SIG-M5 (cell line): ENCODE measurements around the gene HEY2.
A peak's percentile ranks its signal among the peaks of the same experiment; 100 is the strongest.
"Not testable (repeated sequence)": the region's sequence is repeated elsewhere in the genome, so short reads cannot be mapped to it uniquely, and the experiment has no call there.

Experiments
- DNase-seq: peaks from one replicate; lab custom pipeline; 2025; lab: John Stamatoyannopoulos, UW

HEY2 gene

DNA sequence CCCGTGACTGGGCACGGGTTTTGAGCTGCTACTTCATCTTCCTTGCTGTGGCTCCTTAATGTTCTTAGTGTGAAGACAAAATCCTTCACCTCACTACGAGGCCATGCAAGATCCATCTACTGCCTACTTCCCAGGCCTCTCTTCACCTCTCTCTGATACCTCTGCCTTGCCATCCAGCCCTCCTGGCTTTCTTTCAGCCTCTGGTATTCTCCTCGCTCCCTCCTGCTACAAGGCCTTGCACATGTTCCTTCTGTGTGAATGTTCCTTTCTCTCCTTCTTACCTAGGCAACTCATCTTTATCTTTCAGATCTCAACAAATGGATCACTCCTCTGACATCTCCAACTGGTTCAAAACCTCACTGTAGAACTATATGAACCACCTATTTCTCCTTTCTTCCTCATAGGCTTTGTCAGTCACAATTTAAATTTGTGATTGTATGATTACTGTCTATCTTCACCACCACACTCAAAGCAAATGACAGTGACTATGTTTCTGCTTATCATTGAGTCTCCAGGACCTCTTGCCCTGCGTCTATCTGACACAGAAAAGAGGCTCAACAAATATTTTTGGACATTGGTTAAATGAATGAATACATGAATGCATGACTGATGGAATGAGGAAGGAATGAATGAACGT, 19.8 kb downstream of the HEY2 start:
- DNase-seq, result no peak

DNA sequence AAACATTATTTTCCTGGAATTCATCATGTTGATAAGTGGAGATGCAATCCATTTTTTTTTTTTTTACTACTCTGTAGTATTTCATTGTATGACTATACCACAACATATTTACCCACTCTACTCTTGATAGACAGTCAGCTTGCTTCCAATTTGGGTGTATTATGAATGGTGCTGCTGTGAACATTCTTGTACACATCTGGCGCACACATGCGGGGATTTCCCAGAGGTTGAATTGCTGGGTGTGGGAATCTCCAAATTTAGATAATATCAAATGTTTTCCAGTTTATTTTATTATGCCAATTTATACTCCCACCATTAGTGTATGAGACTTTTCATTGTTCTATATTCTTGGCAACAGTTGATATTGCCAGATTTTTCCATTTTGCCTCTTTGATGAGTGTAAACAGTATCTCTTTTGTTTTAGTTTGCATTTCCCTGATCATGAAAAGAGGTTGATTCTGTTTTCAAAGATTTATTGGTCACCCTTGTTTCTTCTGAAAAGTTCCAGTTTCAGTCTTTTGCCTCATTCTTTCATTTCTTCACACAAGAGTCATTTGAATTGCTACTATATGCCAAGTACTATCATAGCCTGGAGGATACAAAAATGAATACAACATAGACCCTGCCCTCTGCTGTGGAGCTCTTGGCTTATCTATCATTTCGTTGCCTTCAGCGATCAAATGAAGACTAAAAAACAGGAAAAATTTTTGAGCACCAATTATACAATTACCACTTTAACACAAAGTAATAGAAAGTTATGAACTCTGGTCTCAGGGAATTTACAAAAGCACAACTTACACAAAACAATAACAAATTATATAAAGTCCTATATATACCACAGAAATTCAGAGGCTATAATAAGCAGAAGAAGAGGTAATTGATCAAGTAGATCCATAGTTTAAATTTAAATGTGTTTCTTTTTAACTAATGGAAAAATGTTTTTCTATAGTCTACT, 24.2 kb downstream of the HEY2 start:
- no peak for DNase-seq

DNA sequence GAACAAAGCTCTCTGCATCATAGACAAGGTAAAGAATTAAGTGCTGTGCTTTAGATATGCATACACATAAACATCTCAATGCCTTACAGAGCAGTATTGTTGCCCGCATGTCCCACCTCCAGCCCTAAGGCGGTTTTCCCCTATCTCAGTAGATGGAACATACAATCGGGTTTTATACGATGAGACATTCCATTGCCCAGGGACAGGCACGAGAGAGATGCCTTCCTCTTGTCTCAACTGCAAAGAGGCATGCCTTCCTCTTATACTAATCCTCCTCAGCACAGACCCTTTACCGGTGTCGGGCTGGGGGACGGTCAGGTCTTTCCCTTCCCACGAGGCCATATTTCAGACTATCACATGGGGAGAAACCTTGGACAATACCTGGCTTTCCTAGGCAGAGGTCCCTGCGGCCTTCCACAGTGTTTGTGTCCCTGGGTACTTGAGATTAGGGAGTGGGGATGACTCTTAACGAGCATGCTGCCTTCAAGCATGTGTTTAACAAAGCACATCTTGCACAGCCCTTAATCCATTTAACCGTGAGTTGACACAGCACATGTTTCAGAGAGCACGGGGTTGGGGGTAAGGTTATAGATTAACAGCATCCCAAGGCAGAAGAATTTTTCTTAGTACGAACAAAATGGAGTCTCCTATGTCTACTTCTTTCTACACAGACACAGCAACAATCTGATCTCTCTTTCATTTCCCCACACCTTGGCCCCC, 26.8 kb downstream of the HEY2 start:
- DNase-seq, result not testable (repeated sequence)

DNA sequence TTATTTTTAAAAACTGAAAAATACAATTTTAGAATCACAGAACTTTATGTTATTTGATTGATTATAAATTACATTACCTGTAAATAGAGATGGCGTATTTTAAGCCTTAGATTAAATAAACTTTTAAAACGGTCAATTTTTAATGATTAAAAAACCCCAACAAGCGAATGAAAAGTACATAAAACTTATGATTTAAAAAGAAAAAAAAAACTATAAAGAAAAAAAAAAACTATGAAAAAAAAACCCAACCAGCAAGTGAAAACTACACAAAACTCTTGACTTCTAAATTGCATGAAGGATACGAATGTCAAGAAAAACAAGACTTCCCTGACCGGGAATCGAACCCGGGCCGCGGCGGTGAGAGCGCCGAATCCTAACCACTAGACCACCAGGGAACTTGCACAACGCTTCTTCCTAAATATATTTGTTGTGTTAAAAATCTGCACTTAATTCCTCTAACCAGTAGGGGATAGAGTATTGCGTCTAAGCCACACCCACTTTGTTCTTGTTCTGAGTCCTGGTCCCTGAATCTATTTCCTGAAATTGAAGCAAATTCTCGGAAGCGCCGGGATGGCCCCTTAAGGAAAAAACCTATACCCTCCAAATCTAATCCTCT, 30.6 kb downstream of the HEY2 start:
- peak; percentile 70 for DNase-seq

DNA sequence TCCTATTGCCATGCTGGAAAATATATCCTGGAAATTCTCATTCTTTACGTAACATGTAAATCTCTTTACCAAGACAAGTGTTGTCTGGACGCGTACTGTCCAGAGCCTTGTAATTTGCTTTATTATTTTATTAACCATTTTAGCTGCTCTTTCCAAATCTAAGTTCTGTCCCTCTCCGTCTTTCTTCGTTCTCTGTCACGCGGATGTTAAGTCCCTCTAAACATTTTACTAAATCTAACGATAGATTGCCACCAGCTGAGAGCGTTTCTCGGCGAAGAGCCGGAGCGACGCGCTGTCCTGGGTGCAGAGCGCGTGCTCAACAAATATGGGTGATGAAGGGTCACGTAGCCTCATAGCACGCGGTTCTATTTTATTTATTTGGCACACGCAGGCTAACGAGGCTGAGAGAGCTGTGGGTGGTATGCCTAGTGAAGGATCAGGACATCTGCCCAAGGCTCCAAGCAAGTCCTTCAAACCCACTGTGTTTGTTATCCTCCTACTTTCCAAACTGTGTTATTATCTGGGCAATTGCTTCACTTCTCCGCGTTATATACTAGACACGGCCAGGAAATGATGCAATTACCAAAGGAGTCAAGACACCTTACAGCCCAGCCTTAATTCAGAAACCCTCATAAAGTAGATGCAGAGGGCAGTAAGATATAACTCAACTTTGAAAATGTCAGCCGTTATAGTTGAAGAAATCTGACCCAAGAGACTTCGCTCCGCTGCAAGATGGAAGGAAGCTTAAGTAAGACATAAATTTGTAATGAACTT, 31.3 kb downstream of the HEY2 start:
- peak; percentile 30 for DNase-seq

DNA sequence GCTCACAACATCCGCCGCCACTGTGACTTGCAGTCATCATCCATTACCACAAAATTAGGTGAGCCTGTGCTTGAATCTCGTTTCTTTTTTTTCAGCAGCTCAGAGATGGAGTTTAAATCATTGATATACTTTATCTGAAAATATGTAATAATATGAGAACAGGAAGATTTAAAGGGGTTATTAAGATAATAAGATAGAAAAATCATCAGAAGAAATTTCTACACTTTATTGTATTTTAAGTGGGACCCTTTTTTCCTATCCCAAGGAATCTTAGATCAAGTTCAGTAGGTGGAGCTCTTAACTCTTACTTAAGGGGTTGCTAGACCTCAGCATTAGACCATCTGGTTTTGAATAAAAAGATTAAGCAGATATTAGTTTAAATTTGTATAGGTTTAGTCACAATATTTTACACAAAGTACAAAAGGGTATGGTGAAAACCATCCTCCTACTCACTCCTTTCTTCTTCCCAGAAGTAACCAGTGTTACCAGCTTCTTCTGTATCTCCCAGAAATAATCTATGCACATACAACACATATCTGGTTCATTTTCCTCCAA, 32.0 kb downstream of the HEY2 start:
- no peak for DNase-seq

DNA sequence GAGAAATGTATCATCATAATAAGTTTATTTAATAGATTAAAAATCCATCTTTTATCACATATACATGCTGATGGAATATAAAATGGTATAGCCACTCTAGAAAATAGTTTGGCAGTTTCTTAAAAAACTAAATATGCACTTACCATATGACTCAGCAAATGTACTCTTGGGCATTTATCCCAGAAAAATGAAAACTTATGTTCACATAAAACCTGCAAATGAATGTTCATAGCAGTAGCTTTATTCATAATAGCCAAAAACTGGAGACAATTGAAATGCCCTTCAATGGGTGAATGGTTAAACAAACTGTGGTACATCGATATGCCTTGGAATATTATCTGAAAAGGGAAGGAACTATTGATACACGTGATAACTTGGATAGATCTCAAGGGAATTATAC, 34.9 kb downstream of the HEY2 start:
- DNase-seq, result no peak

DNA sequence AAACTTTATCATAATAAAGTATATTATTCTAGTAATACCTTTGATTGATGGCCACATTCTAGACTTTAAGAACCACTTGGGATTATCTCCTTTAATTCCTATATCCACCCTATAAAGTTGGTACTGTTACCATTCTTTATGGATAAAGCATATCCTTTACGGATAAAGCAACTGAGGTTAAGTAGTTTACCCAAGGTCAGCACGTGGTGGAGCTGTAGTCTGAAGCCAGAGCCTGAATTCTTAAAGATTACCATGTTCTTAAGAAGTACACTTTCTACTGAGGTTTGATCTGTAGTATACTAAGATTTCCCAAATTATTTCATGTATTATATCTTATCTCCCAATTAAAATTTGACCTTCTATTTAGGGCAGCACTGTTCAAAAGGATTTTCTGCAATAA, 38.4 kb downstream of the HEY2 start:
- no peak for DNase-seq

DNA sequence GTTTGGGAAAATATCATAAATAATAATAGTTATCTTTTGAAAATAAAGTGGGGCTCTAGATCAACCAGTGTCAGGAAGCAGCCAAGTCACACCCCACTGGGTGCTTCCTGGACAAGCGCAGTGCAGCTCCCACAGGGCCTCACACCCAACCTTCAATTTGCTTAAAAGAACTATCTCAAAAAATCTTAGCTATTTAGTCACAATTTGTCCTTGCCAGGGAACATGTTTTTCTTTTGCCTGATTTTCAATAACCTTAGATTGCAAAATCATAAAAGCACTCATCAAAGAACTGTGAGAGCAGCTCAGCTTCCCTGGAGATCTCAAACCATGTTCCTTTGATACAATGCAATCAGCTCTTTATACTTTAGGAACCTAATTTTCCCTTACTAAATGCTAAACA, 39.7 kb downstream of the HEY2 start:
- no peak for DNase-seq

DNA sequence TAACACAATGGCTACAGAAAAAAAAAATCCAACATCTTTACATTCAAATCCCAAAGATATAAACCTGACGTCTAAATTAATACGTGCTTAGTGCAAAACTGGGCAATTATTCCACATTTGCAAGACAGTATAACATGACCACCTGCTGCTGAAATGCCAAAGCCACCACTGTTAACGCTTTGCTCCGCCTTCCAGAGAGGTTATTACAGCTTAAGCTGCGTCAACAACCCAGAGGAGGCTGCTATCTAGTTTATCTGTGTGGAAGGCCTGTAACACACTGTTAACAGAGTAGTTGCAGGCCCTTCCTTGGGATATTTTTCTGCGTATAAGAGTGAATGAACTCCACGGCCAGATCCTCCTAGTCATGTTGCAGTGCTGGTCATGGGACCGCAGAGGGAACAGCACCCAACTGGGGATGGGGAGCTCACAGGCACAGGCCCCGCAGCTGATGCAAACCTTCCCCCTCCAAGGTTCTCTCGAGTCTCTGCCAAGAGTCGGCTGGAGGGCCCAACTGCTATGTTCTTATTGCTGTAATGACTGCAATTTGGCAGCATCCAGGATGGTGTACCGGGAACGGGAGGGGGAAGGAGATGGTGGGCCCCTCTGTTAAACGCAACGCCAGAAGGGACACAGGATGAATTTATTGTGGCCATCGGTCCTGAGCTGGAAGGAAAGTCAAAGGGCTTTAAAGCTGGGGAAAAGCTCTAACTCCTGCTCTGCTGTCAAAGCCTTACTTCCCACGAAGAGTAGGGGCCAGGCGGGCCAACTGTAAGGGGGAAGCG, 40.3 kb downstream of the HEY2 start:
- no peak for DNase-seq

DNA sequence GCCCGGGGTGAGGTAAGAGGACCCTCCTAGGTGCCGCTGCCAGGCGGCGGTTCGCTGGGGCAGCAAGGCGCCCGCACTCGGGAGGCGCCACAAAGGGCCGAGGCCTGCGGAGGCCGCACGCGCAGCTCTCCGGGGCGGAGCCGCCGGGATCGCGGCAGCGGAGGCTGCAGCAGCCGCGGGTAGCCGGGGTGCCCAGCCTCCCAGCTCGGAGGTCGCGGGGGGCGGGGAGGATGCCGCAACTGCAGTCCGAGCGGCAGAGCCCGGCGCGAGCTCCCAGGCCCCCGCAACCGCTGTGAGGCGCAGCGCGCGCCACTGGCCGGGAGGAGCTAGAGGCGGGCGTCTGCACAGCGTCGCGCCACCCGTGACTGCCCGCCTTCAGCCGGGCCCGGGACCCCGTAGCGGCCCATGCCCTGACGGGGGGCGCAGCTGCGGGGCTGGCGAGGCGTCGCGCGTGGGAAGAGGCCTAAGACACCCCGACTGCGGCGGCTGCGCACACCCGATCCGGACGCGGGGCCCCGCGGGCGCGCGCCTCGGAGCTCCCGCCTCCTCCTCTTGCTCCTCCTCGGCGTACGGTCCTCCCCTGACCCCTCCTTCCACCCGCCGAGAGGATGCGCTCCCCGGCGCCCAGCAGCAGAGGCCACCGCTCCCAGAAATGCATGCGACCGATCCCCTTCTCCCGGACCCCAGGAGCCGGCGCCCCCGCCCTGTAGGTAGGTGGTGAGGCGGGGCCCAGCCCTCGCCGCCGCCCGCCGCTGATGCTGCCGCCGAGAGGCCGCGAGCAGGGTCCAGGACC, 41.1 kb downstream of the HEY2 start, which contains the start of gene NCOA7:
NCOA7 (plus strand) TSS at position 603 of the 793 bp plus-strand sequence. CDS start 24,395 bp downstream, outside the sequence.
- DNase-seq, result no peak

DNA sequence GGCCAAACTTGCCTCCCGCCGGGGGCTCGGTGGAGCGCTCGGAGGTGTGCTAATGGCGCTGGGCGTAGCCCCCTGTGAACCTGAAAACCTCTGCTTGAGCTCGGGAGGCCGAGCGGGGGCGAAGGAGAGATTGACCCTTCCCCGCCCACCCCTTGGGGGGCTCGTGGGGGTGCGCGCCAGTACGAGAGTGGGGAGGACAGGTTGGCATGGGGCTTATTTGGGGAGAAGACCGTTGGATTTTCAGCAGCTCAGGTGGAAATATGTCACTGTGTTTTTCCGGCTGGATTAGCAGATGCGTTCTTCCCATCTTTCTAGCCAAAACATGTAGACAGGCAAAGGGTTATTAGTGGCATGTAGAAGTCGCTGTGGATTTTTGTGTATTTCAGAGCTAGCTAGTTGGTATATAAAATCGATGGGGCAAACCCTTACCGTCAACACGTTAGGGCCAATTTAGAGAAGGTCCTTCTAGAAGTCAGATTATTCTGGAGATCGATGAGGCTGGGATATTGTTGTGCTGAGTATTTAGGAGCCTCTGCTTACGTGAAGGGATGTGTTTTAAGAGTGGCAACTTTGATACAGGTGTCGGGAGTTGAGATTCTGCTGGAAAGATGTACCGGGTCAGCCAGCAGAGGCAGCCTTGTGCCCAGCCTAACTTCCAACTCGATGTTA, 41.9 kb downstream of the HEY2 start:
- peak; percentile 17 for DNase-seq

DNA sequence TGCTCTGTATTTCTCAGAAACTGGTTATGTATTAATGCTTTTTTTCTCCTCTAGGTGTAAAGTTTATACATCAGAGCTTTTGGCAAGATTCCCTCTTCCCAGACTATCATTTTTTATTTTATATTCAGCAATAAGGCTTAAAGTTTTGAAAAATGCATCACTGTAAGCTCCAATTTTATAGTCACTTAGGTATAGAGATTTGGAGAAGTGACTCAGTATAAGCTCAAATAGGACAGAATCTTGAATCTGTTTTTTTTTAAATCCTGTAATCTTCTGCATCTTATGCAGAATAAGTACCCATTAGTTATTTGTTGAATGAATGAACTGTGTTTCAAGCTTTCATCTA, 42.4 kb downstream of the HEY2 start:
- no peak for DNase-seq

DNA sequence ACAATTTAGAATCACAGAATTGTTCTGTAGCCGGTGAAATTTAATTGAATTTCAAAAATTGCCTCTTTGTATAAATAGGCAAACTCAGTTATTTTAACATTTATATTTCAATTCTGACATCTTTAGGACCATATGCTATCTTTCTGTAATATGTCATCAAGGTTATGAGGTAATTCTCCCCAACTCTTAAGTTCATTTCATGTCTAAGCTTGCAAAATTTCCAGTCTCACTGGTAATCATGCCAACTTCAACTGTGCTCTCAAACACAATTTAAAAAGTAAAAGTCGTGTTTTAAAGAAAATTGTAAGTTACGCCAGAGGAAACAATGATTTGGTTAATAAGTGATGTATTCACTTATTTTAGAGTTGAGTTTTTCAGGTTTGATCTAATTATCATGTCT, 42.7 kb downstream of the HEY2 start:
- DNase-seq, result no peak

DNA sequence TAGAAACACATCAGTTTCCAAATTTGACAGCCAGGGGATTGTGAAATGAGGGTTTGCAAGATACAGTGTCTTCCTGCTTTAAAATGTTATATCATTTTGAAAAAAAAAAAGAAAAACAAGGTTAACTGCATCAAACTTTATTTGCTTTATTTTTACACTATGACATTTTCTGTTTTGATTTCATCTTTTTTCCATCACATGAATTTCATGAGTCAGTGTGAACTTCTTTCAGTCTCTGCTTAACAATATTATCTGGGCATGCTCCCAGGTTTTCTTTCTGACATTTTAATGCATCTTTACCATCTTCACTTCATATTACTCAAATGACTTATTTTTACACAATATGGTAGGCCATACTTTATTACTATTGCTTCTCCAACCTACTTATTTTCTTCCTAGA, 43.2 kb downstream of the HEY2 start:
- DNase-seq, result no peak

DNA sequence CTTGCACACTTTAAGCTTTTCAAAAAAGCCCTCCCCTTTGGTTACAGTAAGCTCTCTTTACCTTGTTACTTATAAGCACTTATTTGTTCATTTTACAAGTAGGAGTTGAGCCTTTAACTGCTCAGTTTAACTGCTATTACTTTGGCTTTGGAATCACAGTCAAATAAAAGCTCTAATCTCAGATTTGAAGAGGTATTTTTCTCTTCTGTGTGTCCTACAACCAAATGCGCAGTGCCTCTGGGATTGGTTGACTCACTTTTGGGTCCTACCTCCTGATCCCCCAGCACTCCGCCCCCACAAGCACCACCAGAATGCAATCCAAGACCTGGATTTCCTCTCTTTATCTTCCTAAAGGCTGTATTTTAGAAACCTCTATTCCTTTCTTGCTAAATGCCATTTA, 43.8 kb downstream of the HEY2 start:
- no peak for DNase-seq

DNA sequence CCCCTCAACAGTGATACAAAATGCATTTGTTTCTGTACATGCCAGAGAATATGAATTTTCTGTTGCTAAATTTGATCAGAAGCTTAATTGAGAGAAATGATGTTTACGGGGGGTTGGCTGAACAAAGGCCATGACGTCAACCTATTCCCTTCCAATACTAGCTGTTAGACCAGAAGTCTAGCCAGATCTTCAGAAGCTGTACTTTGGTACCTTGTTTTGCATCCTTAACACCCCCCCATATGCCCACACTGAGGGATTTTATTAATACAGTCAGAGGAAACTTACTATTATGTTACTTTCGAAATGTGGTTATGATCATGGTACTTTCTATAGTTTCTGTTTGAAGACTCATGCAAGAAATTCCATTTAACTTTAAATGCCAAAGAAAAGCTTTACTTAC, 44.4 kb downstream of the HEY2 start:
- DNase-seq, result no peak

DNA sequence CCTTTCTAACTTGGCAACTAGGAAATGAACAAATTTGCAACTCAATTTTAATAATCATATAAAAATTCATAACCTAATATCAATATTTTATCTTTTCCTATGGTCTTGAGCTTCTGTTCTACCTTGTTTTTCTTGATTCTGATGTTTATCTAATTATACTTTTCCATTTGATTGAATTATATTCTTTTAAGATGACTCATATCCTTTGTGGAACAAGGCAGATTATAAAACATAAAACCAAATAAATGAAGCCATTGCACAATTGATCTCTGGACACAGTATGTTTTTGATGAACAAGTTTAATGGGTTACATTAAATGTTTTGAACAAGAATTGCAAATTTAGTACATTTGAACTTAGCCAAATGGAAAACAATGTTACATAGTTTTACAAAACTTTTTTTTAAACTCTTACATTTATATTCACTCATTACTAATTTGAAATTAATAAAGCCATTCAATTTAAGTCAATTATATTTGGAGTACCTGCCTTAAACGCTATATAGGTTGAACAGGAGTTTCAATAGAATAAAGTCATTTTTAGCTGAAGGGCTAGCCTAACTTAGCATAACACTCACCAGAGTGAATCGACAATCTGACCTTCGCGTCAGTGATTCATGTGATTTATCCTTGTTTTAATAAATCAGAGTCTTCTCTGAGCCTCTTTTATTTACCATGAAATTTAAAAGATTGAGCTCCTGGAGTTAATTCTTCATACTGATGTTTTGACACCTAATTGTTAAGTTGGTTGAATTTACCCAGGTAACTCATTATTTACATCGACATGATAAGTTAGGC, 45.1 kb downstream of the HEY2 start:
- DNase-seq, result no peak
